Fibroblast of lung (primary cell): ENCODE results near the gene FSTL1. TPM values are rescaled to one million over a fixed set of nuclear protein-coding genes. Genes with fewer than 3 reads are reported as not detected.

ENCODE experiments used
- DNase-seq, 2 donors: peaks; one replicate each; pipeline versions ENCODE4 v3.0.0 to v3.0.0-alpha.2; 2010; ENCODE audit warnings: low read depth in 2 of 2
- H2AFZ ChIP-seq: 2 replicates; pipeline ENCODE4 v1.5.1; 2012; ENCODE audit warnings: low read length, control low read depth, inconsistent platforms
- H3K27ac ChIP-seq: 2 replicates; pipeline ENCODE4 v1.5.1; 2011; ENCODE audit warnings: low read length, control low read depth; ENCODE audit not compliant: insufficient read depth
- H3K27me3 ChIP-seq: 2 replicates; pipeline ENCODE4 v1.5.1; 2011; ENCODE audit warnings: mild to moderate bottlenecking, low read length; ENCODE audit not compliant: control insufficient read depth, insufficient read depth
- H3K36me3 ChIP-seq: 2 replicates; pipeline ENCODE4 v1.5.1; 2011; ENCODE audit warnings: low read length; ENCODE audit not compliant: control insufficient read depth, insufficient read depth
- H3K4me1 ChIP-seq: 2 replicates; pipeline ENCODE4 v1.5.1; 2011; ENCODE audit warnings: low read length; ENCODE audit not compliant: control insufficient read depth, insufficient read depth; ENCODE audit errors: extremely low read depth
- H3K4me2 ChIP-seq: 2 replicates; pipeline ENCODE4 v1.5.1; 2011; ENCODE audit warnings: low read length, control low read depth; ENCODE audit not compliant: insufficient read depth; ENCODE audit errors: extremely low read depth
- H3K4me3 ChIP-seq, 4 experiments: fragments of 200-600 bp in 1 of 4; sonication (generic) in 1 of 4; replicated peaks in 1 of 4; 2 replicates each; pipeline ENCODE4 v1.5.1; 2011 to 2016; ENCODE audit warnings: low read length in 4 of 4, low read depth in 3 of 4, mild to moderate bottlenecking in 3 of 4, control low read depth in 2 of 4, inconsistent platforms in 1 of 4, mixed read lengths in 1 of 4; ENCODE audit not compliant: insufficient read depth in 1 of 4; ENCODE audit errors: control extremely low read depth in 1 of 4
- H3K79me2 ChIP-seq: 2 replicates; pipeline ENCODE4 v1.5.1; 2012; ENCODE audit warnings: mild to moderate bottlenecking, low read length, inconsistent platforms; ENCODE audit not compliant: control insufficient read depth, insufficient read depth
- H3K9ac ChIP-seq: 2 replicates; pipeline ENCODE4 v1.5.1; 2011; ENCODE audit warnings: mild to moderate bottlenecking, low read length, control low read depth; ENCODE audit not compliant: insufficient read depth
- H3K9me3 ChIP-seq: 2 replicates; pipeline ENCODE4 v1.5.1; 2012; ENCODE audit warnings: low read depth, low read length; ENCODE audit not compliant: control insufficient read depth, insufficient read depth
- H4K20me1 ChIP-seq: 2 replicates; pipeline ENCODE4 v1.5.1; 2011; ENCODE audit warnings: low read length; ENCODE audit not compliant: control insufficient read depth, insufficient read depth; ENCODE audit errors: extremely low read depth
- EZH2 ChIP-seq: IDR thresholded peaks from 2 replicates; pipeline ENCODE4 v1.5.1; 2012; ENCODE audit warnings: low read length, control low read depth, mild to moderate bottlenecking; ENCODE audit errors: missing control alignments
- polyA plus RNA-seq, 2 donors: library from polyadenylated mRNA; depleted of rRNA in 1 of 2; stranded (reverse) in 1 of 2; unstranded in 1 of 2; fragments of >200 nt; gene quantifications; 2 replicates each; pipeline ENCODE4 v1.2.1, GENCODE V29; 2011 to 2012; ENCODE audit warnings: missing spikeins in 1 of 2
- total RNA-seq: library from RNA; depleted of rRNA; stranded (reverse); fragments of >200 nt; gene quantifications from 2 replicates; pipeline ENCODE4 v1.2.1, GENCODE V29; 2014
- TF ChIP-seq, protein P1 (sequence below), 2 donors: IDR thresholded peaks in 1 of 2; conservative IDR thresholded peaks in 1 of 2; 1 replicate in 1 of 2; 2 replicates in 1 of 2; pipeline ENCODE4 v1.5.1; 2011 to 2012; ENCODE audit warnings: low read length in 2 of 2, control low read depth in 1 of 2, inconsistent platforms in 1 of 2, low read depth in 1 of 2, mild to moderate bottlenecking in 1 of 2

Gene FSTL1
- total and polyA plus RNA-seq, 2 donors (not counting 1 experiment from before 2014, with no cell fraction given): 309 to 1,500 TPM

DNA sequence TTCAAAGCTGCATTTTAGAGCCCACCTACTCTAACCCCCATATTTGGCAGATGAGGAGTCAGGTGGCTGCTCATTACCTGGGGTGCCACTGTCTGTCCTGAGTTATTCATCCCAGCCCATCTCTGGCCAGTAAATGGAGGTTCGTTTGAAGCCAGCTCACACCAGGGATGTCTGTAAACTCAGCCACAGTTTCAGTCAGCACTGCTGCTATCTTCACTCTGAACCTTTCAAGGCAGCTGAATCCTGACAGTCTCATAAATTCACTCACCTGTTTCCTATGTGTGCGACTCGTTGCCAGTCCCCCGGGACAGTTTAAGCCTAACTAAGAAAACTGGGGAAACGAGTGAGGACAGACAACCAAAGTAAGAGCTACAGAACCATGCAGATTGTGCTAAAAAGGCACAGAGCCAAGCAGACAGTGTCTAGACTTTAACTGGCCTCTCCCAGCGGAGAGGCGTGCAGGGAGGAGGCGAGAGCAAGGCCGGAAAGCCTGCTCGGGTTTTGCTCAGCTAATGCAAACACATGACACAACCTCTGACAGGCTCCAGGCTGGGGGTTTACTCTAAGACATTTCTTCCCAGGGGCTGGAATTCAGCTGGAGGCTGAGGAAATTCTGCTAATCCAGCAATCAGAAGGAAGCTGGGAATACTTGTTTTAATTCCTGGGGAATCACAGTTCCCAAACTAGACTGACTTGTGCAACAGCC, 12.0 kb downstream of the FSTL1 start:
- H3K36me3 ChIP-seq: peaks cover 22% of the 10 kb centered on the region
- peak overlapping the region; percentile 40 for H3K4me2 ChIP-seq
- H3K27me3 ChIP-seq: no peaks in the 10 kb centered on the region
- H3K4me1 ChIP-seq: peaks cover 40% of the 10 kb centered on the region
- no peak overlapping the region for H3K4me3 ChIP-seq
- no peak overlapping the region for H2AFZ ChIP-seq
- H4K20me1 ChIP-seq: peaks cover 5% of the 10 kb centered on the region
- H3K9ac ChIP-seq: no peak overlapping the region
- TF ChIP-seq, protein P1, sequence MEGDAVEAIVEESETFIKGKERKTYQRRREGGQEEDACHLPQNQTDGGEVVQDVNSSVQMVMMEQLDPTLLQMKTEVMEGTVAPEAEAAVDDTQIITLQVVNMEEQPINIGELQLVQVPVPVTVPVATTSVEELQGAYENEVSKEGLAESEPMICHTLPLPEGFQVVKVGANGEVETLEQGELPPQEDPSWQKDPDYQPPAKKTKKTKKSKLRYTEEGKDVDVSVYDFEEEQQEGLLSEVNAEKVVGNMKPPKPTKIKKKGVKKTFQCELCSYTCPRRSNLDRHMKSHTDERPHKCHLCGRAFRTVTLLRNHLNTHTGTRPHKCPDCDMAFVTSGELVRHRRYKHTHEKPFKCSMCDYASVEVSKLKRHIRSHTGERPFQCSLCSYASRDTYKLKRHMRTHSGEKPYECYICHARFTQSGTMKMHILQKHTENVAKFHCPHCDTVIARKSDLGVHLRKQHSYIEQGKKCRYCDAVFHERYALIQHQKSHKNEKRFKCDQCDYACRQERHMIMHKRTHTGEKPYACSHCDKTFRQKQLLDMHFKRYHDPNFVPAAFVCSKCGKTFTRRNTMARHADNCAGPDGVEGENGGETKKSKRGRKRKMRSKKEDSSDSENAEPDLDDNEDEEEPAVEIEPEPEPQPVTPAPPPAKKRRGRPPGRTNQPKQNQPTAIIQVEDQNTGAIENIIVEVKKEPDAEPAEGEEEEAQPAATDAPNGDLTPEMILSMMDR (conservative IDR thresholded peaks at IDR 0.05 in 1 of 2, IDR thresholded peaks at IDR 0.05 in 1 of 2; ENCODE audit: low read depth in 1 of 2, low read length in 2 of 2): no peak
- no peak for TF ChIP-seq EZH2
- peak; percentile 92 for DNase-seq
- peaks cover 92% of the 10 kb centered on the region for H3K79me2 ChIP-seq
- peak overlapping the region; percentile 65 for H3K27ac ChIP-seq
- no peaks in the 10 kb centered on the region for H3K9me3 ChIP-seq

DNA sequence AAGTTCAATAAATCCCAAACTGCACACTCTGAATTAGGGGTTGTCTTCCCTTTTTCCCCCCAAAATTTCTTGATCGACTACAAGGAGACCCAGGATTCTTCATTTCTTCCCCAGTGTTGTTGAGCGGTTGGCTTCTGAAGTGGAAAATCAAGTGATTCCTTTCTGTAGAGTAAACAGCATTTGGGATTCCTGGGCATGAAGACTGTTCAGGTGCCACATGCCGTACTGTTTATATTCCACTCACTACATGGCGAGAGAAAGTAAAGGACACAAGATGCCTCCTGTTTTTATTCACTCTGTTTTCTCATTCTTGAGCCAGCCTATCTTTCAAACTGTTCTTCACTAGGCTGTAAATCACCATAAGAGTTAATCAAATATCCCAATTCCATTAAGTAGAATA, 12.6 kb downstream of the FSTL1 start:
- peak overlapping the region; percentile 65 for H3K27ac ChIP-seq
- no peak overlapping the region for H3K4me3 ChIP-seq
- peak overlapping the region; percentile 40 for H3K4me2 ChIP-seq
- no peak for TF ChIP-seq EZH2
- no peak for DNase-seq
- peaks cover 92% of the 10 kb centered on the region for H3K79me2 ChIP-seq
- no peaks in the 10 kb centered on the region for H3K27me3 ChIP-seq
- no peaks in the 10 kb centered on the region for H3K9me3 ChIP-seq
- no peak overlapping the region for H3K9ac ChIP-seq
- H2AFZ ChIP-seq: no peak overlapping the region
- peaks cover 20% of the 10 kb centered on the region for H3K36me3 ChIP-seq
- H3K4me1 ChIP-seq: peaks cover 42% of the 10 kb centered on the region
- peaks cover 3% of the 10 kb centered on the region for H4K20me1 ChIP-seq

DNA sequence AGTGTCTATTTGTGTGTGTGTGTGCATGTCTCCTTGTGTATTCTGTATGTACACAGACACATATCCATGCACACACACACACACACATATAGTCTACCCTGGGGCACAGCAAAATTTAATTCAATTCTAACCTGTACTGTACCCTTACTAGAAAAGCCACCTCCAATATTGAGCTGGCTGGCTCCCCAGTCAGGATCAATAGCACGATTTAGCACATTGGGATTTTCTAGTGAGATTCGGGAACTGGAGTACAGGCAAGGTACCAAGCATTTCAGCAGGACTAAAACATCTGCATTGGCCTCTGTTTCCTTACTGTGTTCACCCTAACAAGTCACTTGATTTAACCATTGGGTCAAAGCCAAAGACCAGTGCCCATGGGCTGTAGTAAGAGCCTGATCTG, 13.2 kb downstream of the FSTL1 start:
- H3K4me3 ChIP-seq: no peak overlapping the region
- no peak overlapping the region for H3K27ac ChIP-seq
- no peak for TF ChIP-seq EZH2
- TF ChIP-seq, protein P1 (conservative IDR thresholded peaks at IDR 0.05 in 1 of 2, IDR thresholded peaks at IDR 0.05 in 1 of 2; ENCODE audit: low read depth in 1 of 2, low read length in 2 of 2): no peak
- DNase-seq: no peak
- H3K4me1 ChIP-seq: peaks cover 48% of the 10 kb centered on the region
- H3K79me2 ChIP-seq: peaks cover 96% of the 10 kb centered on the region
- H3K4me2 ChIP-seq: no peak overlapping the region
- peaks cover 3% of the 10 kb centered on the region for H4K20me1 ChIP-seq
- no peak overlapping the region for H2AFZ ChIP-seq
- H3K27me3 ChIP-seq: no peaks in the 10 kb centered on the region
- peaks cover 20% of the 10 kb centered on the region for H3K36me3 ChIP-seq
- H3K9me3 ChIP-seq: no peaks in the 10 kb centered on the region
- H3K9ac ChIP-seq: no peak overlapping the region
